HG02938 (cell line): Measurements from ENCODE around the gene STARD7.
A peak's percentile ranks its signal among the peaks of the same experiment; 100 is the strongest.
"Not testable (repeated sequence)": the region's sequence is repeated elsewhere in the genome, so short reads cannot be mapped to it uniquely, and the experiment has no call there.

Experiments
- ATAC-seq: cut with Tn5 transposase; IDR thresholded peaks from one replicate; pipeline ENCODE4 v1.9.1; 2021; ENCODE audit warnings: mild to moderate bottlenecking, moderate library complexity; ENCODE audit not compliant: unreplicated experiment

Gene STARD7

DNA sequence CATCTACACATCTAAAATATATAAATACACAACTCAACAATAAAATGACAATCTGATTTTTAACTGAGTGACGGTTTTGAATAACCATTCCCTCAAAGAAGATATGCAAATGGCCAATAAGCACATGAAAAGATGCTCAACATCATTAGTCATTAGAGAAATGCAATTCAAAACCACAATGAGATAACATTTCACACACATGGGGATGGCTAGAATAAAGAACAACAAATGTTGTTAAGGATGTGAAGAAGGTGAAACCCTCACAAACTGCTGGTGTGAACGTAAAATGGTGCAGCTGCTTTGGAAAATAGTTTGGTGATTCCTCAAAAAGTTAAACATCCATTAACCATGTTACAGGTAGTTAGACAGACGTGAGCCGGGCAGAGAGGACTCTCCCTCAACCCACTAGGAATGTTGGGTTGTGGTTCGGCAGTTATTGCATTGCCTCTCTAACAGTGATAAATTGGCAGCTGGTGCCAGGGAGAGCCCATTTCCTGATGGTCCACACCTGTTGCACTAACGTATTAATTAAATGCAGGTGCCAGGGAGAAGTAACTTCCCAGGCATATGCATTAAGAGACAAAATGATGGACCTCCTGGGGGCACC is 41.1 kb downstream of the STARD7 start:
- no peak for ATAC-seq

GRCh38 chr2:96164459-96165184 is 44.0 kb downstream of the STARD7 start:
- ATAC-seq: peak; percentile 68

- ATAC-seq: peak; percentile 63
These were observed 44.7 kb downstream of the STARD7 start for GRCh38 chr2:96163768-96164429.

GRCh38 chr2:96163415-96163767 is 45.2 kb downstream of the STARD7 start:
- no peak for ATAC-seq

DNA sequence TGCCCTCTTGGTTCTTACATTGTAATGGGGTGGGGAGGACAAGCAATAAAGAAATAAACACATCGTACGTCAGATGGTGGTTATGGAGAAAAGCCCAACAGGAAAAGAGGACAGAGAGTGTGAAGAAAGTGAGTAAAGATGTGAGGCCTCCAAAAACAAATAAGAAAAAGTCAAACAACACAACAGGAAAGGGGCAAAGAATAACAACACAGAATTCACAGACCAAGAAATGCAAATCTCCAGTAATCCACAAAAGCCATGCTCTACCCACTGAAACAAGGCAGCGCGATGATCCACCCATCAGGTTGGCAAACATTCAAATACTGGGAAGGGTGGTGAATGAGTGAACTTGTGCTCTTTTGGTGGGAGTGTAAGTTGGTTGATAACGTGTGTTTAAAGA is 46.7 kb downstream of the STARD7 start:
- no peak for ATAC-seq

GRCh38 chr2:96160366-96160765 is 48.3 kb downstream of the STARD7 start:
- not testable (repeated sequence) for ATAC-seq

DNA sequence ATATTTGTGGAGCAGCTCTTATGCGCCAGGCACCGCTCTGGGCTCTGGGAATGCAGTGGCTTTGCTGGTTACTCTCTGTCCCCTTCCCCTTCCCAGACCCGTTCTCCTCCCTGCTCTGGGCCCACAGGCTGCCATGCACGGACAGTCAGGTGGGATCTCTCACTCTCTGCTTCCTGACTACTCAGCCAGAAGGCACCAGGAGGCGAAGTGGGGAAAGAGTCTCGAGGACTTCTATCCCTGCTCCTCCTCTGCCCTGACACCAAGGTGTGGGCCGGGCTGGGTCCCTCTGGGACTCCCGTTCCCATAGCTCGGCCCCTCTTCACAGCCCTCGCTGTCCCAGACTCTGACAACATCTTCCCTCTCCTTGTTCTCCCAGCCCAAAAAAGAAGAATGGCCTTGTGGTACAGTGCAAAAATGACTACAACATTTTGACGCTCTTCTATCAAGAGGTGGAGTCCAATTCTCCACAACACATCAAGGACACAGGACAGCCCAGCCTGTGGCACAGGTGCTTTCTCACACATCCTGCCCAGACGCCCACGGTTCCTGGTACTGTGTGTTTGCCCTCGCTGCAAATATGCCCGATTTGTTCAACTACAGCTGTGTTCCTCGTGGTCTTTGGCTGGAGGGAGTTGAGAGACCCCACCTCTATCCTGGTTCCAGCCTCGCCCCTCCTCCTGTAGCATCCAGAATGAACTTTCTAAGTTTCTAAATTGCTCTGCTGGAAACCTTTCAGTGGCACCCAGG is 49.4 kb downstream of the STARD7 start:
- no peak for ATAC-seq

DNA sequence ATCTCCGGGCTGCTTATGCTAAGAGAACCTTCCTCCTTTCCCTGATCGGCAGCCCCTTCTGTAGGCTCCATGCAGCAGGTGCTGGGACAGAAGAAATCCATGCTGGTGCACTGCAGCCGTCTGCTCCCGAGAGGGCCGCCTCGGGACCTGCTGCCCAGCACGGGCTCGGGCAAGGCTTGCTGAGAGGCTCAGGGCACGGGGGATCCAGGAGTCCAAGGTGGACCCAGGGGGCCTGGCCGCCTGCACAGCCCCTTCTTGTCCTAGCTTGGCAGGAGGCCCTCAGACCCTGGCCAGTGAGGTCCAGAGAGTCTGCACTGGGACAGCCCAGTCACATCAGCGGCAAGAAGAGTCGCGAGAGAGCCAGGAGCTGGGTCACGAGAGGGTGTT is 50.1 kb downstream of the STARD7 start:
- no peak for ATAC-seq

DNA sequence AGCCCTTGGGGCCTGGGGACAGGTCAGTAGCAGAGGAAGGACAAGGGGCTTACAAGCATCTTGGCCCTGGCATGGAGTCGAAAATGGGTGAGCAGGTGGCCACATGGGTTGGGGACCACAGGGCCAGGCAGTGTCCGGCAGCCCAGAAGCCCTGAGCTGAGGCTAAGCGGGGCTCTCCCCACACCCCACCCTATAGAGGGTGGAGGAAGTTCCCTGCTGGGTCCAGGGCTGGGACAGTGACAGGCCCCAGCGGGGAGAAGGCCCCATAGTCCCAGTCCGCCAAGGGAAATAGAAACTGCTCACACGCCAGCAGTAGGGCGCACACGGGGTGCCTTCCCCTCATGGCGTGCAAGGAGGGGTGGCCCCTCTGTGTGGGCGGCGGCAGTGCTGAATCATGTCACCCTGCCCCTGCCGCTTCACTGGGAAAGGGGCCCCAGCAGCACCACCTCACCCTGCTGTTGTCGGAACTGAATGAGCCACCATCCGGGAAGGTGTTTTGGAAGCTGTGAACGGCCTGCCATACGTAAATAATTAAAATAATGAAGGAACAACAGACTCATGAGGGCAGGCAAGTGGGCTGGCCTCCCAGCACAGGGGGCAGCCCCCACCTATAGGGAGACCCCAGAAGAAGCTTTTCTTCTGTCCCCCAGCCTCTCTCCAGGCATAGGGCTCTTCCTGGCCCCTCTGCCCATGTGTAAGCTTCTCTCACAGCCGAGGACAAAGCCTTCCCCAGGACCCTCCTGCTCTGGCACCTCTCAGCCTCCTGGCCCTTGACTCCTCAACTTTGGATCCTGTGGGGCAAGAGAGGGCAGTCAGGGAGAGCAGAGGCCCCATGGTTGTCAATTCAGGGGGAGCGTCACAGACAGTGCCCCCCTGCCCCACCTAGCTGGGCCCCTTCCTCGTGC is 50.7 kb downstream of the STARD7 start:
- ATAC-seq: peak; percentile 55

DNA sequence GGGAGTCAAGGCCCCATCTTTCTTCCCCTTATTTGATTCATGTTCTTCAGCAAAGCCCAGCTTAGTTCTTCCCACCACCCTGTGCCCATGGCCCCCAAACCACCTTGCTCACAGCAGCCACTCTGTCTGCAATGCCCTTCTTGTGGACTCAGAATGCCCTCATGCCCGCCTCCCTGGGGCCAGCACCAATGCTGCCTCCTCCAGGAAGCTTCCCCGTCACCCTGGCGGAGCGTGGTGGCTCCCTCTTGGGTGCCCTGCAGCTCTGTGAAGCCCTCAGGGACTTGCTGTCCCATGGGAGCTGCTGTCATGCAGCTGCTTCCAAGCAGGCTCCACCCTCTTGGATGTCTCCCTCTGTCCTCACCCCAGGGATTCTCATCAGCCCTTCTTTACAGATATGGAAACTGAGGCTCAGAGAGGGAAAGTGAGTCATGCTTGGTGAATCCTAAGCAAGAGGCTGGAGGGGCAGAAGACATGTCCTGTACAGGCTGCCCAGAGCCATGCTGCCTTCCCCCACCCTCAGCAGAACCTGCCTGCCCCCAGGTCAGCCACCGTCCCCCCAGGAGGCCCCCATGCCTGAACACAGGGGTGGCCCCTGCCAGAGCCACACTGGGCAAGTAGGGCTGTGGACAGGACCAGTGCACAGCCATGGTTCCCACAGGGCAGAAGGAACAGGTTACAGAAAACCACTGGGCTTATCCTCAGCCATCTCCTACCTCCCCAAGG is 51.5 kb downstream of the STARD7 start:
- ATAC-seq: peak; percentile 32

DNA sequence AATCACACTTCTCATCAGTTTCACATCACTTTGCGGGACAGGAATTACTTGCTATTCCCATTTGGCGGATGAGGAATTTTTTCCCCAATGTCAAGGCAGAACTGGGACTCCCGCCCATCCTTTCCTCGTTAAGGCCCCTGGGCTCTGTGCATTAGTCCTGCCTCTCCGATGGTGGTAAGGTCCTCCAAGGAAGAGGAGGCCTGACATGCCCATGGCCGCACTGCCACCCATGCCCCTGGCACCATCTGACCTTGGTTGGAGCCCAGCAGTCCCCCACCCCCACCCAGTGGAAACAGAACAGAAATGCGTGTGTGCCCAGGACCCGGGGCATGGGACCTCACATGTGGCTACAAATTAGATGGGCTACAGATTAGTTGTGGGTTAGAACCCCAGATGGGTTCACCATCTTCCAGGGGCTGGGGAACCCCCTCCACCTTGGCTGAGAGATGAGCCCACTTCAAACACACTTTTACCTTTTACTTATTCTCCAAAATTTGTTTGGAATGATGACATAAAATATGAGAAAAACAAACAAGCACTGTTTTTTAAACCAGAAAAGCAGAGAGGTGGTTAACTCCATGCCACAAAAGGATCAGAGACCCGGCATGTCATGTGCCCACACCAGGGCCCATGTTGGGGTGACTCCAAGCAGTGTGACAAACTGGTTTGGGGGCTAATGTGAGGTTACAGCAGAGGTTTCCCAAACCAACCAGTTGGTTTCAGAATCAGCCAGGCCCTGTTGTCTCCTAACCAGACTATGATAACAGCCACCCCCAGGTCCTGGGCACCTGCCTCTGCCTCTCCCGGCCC is 52.4 kb downstream of the STARD7 start:
- no peak for ATAC-seq

DNA sequence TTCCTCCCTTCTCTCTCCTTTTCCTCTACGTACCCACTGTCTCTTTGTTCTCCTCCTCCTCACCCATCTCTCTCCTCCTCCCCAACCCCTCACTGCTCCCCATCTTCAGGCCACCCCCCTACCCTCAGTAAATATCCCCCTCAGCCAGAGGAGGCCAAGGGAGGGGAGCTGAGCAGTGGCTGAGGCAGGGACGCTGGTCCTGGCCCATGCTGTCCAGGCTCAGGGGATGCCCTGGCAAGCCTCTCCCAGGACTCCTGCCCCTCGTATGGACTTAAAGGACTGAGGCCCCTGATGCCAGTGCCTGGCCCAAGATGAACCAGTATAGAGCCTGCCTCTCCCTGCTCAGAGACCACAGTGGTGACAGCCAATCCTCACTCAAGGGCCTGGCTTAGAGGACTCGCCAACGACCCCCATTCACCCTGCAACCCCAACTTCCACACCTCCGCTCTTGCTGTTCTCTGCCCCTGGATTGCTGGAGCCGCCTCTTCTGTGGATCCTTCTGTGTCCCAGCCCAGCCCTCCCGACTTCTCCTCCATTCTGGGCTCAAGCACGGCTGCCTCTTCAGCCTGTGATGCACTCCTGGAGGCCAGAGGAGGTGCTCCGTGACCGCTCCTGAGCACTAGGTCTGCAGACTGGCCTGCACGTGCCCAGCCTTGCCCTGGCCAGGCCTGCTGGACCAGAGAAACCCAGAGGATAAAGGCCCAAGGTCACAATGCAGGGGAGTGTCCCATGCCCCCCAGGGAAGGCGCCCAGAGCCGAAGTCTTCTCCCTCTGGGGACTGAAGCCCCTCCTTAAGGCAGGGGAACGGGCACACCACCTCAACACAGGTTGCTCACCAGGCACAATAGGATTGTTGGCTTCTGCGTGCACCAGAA is 53.9 kb downstream of the STARD7 start:
- no peak for ATAC-seq

GRCh38 chr2:96153991-96154431 is 54.6 kb downstream of the STARD7 start:
- ATAC-seq: no peak

- no peak for ATAC-seq
These were observed 55.3 kb downstream of the STARD7 start for GRCh38 chr2:96153291-96153713.

GRCh38 chr2:96152304-96153161 is 56.1 kb downstream of the STARD7 start:
- ATAC-seq: no peak

DNA sequence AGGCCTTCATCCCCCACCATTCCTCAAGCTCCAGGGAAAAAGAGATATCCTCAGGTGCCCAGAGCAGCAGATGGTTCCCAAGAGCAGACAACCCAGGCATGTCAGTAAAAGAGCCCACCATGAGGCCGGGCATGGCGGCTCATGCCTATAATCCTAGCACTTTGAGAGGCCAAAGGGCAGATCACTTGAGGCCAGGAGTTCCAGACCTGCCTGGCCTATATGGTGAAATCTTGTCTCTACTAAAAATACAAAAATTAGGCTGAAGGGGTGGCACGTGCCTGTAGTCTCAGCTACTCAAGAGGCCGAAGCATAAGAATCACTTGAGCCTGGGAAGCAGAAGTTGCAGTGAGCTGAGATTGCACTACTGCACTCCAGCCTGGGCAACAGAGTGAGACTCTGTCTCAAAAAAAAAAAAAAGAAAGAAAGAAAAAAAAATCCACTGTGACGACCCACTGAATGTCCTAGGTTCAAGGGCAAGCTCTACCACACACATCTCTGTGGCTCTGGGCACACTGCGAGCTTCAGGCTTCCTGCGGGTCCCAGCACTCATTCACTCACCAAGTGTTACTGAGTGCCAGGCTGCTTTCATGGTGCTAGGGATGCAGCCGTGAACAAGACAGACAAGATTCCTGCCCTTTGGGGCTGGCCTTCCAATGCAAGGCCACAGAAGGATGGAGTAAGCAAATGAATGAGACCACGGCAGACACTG is 56.9 kb downstream of the STARD7 start:
- ATAC-seq: no peak
